SK-N-MC (cell line): ENCODE results near the gene RERG.
A peak's percentile ranks its signal among the peaks of the same experiment; 100 is the strongest.

Source experiments
- DNase-seq: peaks from one replicate; pipeline ENCODE4 v3.0.0-alpha.2; 2011; ENCODE audit warnings: low read depth, low spot score
- H3K27ac ChIP-seq: fragments of 200-600 bp; sonication (generic); 2 replicates; pipeline ENCODE4 v1.5.1; 2016; ENCODE audit warnings: mixed run types
- H3K36me3 ChIP-seq: fragments of 200-600 bp; sonication (generic); 2 replicates; pipeline ENCODE4 v1.6.1; 2017; ENCODE audit warnings: antibody characterized with exemption, low read length, mixed read lengths; ENCODE audit not compliant: insufficient read depth
- H3K4me3 ChIP-seq: fragments of 200-600 bp; sonication (generic); 2 replicates; pipeline ENCODE4 v1.5.1; 2016
- H3K9ac ChIP-seq: fragments of 200-600 bp; sonication (generic); 2 replicates; pipeline ENCODE4 v1.8.0; 2017; ENCODE audit warnings: mixed run types, mixed read lengths; ENCODE audit not compliant: insufficient read length
- H3K9me3 ChIP-seq: fragments of 200-600 bp; sonication (generic); 2 replicates; pipeline ENCODE4 v1.6.1; 2017; ENCODE audit warnings: low read depth, mild to moderate bottlenecking, antibody characterized with exemption, low read length, moderate library complexity, mixed read lengths
- EZH2 ChIP-seq: fragments of 200-600 bp; sonication (generic); IDR thresholded peaks from one replicate; pipeline ENCODE4 v1.6.1; 2017; ENCODE audit warnings: antibody characterized with exemption
- FOXP2 ChIP-seq: optimal IDR thresholded peaks from 2 replicates; pipeline ENCODE3; 2011; ENCODE audit warnings: mild to moderate bottlenecking, moderate library complexity; ENCODE audit not compliant: insufficient read depth; ENCODE audit errors: extremely low read length, control extremely low read depth
- POLR2AphosphoS5 ChIP-seq: IDR thresholded peaks from 2 replicates; pipeline ENCODE4 v1.6.1; 2012; ENCODE audit warnings: mild to moderate bottlenecking, low read depth, low read length, borderline replicate concordance

RERG gene, protein sequence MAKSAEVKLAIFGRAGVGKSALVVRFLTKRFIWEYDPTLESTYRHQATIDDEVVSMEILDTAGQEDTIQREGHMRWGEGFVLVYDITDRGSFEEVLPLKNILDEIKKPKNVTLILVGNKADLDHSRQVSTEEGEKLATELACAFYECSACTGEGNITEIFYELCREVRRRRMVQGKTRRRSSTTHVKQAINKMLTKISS

GRCh38 chr12:15220915-15221885 is at the start of gene RERG:
RERG (minus strand) TSS chr12:15221417; CDS start chr12:15217489, 3,928 bp downstream.
- Histone ChIP-seq H3K4me3 (peak within 1 kb of the TSS; percentile 31; the same call in 1 of the 2 replicates), H3K36me3 (no peaks in the 10 kb centered on the region), H3K9ac (no peak within 1 kb of the TSS), H3K9me3 (no peaks in the 10 kb centered on the region), H3K27ac (no peak within 1 kb of the TSS)
- TF ChIP-seq FOXP2 (no peak), EZH2 (no peak), POLR2AphosphoS5 (no peak)
- no peak for DNase-seq

- TF ChIP-seq POLR2AphosphoS5 (no peak), EZH2 (no peak), FOXP2 (no peak)
- no peak overlapping the region for H3K27ac ChIP-seq
Observed at GRCh38 chr12:15270591-15270990, 49.4 kb upstream of the RERG start.

DNA sequence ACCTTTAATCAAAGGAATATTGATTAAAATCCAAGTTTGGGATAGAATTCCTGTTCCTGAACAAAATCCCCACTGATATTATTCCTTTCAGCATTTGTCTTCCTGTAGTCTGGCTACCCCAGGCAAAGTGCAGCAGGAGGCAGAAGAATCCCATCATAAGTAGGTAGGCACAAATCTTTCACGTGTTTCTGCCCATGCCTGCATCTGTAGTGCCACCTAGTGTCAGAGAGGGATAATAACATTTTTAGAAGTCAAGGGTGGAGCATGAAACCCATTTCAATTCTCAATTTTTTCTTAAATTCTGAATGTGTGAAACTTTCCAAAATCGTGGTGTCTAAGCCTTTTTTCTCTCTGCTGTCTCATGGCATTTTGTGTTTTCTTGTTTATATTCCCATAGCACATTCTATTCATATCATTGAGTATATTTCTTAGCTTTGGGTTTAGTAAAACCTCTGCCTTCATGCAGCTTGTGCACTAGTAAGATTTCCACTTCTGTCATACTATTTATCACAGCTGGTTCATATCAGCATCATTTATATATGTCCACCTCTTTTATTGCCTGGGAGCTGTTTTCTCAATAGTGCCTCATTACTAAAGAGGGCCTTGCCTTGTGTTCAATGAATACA is 47.8 kb upstream of the RERG start:
- no peak for TF ChIP-seq EZH2
- no peak for TF ChIP-seq FOXP2
- TF ChIP-seq POLR2AphosphoS5 = no peak
- no peaks in the 10 kb centered on the region for H3K9me3 ChIP-seq
- H3K36me3 ChIP-seq = no peaks in the 10 kb centered on the region
- no peak overlapping the region for H3K9ac ChIP-seq
- H3K27ac ChIP-seq = no peak overlapping the region
- no peak overlapping the region for H3K4me3 ChIP-seq
- peak; percentile 44 for DNase-seq

More at GRCh38 chr12:15270591-15270990, 49.4 kb upstream of the RERG start:
- DNase-seq = no peak
- Histone ChIP-seq H3K4me3 (no peak overlapping the region), H3K9ac (no peak overlapping the region), H3K9me3 (no peaks in the 10 kb centered on the region), H3K36me3 (no peaks in the 10 kb centered on the region)

DNA sequence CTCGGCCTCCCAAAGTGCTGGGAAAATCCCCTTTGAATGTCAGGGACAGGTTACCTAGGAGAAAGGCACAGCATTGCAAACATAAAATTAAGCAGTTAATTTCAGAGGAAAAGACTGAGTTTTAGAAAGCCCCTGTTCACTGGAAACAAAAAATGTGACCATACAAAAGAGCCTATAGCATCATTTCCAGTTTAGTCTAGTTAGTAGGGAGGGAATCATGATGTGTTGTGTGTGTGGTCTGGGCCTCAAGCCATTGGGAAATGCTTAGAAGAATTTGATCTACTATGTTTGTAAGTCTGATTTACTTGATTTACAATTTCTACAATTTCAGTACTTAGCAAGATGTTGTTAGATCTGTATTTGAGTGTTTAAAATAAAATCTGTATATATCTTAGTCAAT is 47.1 kb upstream of the RERG start:
- Histone ChIP-seq H3K9me3 (no peaks in the 10 kb centered on the region), H3K9ac (no peak overlapping the region), H3K36me3 (no peaks in the 10 kb centered on the region), H3K4me3 (no peak overlapping the region), H3K27ac (no peak overlapping the region)
- DNase-seq = no peak
- TF ChIP-seq FOXP2 (no peak), POLR2AphosphoS5 (no peak), EZH2 (no peak)

- no peak overlapping the region for H3K27ac ChIP-seq
- no peaks in the 10 kb centered on the region for H3K36me3 ChIP-seq
- no peak overlapping the region for H3K4me3 ChIP-seq
- no peak for TF ChIP-seq EZH2
- no peak for TF ChIP-seq FOXP2
- TF ChIP-seq POLR2AphosphoS5 = no peak
- no peak overlapping the region for H3K9ac ChIP-seq
- H3K9me3 ChIP-seq = no peaks in the 10 kb centered on the region
- DNase-seq = no peak
Observed at GRCh38 chr12:15265875-15266274, 44.7 kb upstream of the RERG start.

DNA sequence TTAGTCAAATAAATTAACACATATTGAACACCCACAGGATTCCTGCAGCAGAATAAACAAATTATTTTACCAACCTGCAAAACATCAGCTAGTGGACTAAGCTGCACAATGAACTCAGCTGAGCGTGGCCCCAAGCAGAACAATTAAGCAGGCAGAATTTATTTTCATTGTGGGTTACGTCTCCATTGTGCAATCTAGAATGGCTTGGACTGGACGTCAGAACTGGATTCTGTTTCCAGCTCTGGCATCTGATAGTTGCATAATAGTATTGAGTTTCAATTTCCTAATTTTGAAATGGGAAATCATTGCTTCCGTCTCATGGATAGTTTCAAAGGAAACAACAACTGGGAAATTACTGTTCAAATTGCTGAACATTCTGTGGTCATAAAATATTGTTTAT is 35.5 kb upstream of the RERG start:
- Histone ChIP-seq H3K4me3 (no peak overlapping the region), H3K36me3 (no peaks in the 10 kb centered on the region), H3K27ac (no peak overlapping the region), H3K9me3 (no peaks in the 10 kb centered on the region), H3K9ac (no peak overlapping the region)
- TF ChIP-seq EZH2 (no peak), FOXP2 (no peak), POLR2AphosphoS5 (no peak)
- DNase-seq = no peak

DNA sequence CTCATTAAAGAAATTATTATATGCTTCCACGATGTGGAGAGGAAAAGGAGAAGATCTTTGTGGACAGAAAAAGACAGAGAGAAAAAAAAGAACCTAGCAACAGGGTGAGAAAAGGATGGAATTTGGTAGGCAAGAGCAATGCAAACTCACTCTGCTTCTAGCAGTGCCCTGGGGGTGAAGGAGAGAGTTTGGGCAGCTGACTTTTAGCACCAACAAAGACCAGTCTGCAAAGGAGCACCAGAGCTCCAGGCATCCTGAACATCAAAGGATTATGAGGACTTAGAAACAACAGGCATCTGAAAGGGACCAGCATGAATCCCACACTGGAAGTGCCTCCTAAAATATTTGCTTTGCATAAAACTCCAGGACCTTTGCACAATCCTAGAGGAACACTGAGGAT is 32.8 kb upstream of the RERG start:
- H3K36me3 ChIP-seq = no peaks in the 10 kb centered on the region
- H3K4me3 ChIP-seq = no peak overlapping the region
- no peak overlapping the region for H3K9ac ChIP-seq

DNA sequence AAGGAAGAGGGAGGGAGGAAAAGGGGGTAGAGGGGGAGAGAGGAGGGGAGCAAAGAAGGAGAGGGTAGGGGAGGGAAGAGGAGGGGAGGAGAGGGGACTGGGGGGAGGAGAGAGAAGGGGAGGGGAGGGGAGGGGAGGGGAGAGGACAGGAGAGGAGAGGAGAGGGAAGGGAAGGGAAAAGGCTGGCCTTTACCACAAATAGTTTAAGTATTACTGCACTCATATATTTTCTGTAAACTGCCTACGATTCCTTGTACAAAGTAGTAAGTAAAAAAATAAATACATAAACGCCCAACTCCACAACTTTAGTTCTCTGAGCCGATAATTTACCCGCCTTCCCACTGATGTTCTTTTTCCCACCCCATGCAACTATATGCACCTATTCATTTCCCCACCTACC is 23.7 kb upstream of the RERG start:
- Histone ChIP-seq H3K4me3 (no peak overlapping the region), H3K36me3 (no peaks in the 10 kb centered on the region), H3K9me3 (no peaks in the 10 kb centered on the region), H3K9ac (no peak overlapping the region), H3K27ac (no peak overlapping the region)
- DNase-seq = no peak
- TF ChIP-seq EZH2 (no peak), POLR2AphosphoS5 (no peak), FOXP2 (no peak)

More for the DNA sequence above, 32.8 kb upstream of the RERG start:
- no peak for DNase-seq
- TF ChIP-seq FOXP2 = no peak
- TF ChIP-seq POLR2AphosphoS5 = no peak
- TF ChIP-seq EZH2 = no peak
- Histone ChIP-seq H3K27ac (no peak overlapping the region), H3K9me3 (no peaks in the 10 kb centered on the region)
